Measurements from ENCODE around the gene RAB1A.
A peak's percentile ranks its signal among the peaks of the same experiment; 100 is the strongest.

RAB1A gene

GRCh38 chr2:65055422-65056214 is 74.3 kb downstream of the RAB1A start:
- Histone ChIP-seq H3K9ac (ENCODE audit: low read depth in 1 of 2, low read length in 2 of 2) (peak overlapping the region; percentile 60 to 61), H3K36me3 (ENCODE audit: control insufficient read depth in 1 of 2, insufficient read depth in 2 of 2, low read length in 2 of 2) (no peaks in the 10 kb centered on the region), H3K4me1 (ENCODE audit: control insufficient read depth in 1 of 2, insufficient read depth in 2 of 2, low read length in 2 of 2) (peaks cover 29 to 35% of the 10 kb centered on the region in 2 donors), H3K9me3 (ENCODE audit: control insufficient read depth in 1 of 2, low read length in 2 of 2) (no peaks in the 10 kb centered on the region), H3K4me3 (ENCODE audit: low read depth in 1 of 2, low read length in 2 of 2) (peak overlapping the region; percentile 80 to 84), H3K27me3 (ENCODE audit: control insufficient read depth in 1 of 2, insufficient read depth in 2 of 2, low read length in 2 of 2) (no peaks in the 10 kb centered on the region), H3K27ac (ENCODE audit: low read depth, low read length) (peak overlapping the region; percentile 64)

- Histone ChIP-seq H3K9me3 (ENCODE audit: control insufficient read depth in 1 of 2, low read length in 2 of 2) (no peaks in the 10 kb centered on the region), H3K4me3 (ENCODE audit: low read depth in 1 of 2, low read length in 2 of 2) (peak overlapping the region; percentile 80 to 84), H3K27me3 (ENCODE audit: control insufficient read depth in 1 of 2, insufficient read depth in 2 of 2, low read length in 2 of 2) (no peaks in the 10 kb centered on the region), H3K4me1 (ENCODE audit: control insufficient read depth in 1 of 2, insufficient read depth in 2 of 2, low read length in 2 of 2) (peaks cover 29 to 35% of the 10 kb centered on the region in 2 donors), H3K9ac (ENCODE audit: low read depth in 1 of 2, low read length in 2 of 2) (peak overlapping the region in 1 of 2 donors; percentile 60), H3K27ac (ENCODE audit: low read depth, low read length) (no peak overlapping the region), H3K36me3 (ENCODE audit: control insufficient read depth in 1 of 2, insufficient read depth in 2 of 2, low read length in 2 of 2) (no peaks in the 10 kb centered on the region)
Observed at GRCh38 chr2:65054749-65055421, 75.0 kb downstream of the RAB1A start.

GRCh38 chr2:65053199-65053598 is 76.7 kb downstream of the RAB1A start:
- no peak overlapping the region for H3K27ac ChIP-seq (ENCODE audit: low read depth, low read length)
- H3K9me3 ChIP-seq (ENCODE audit: control insufficient read depth in 1 of 2, low read length in 2 of 2), result no peaks in the 10 kb centered on the region
- no peaks in the 10 kb centered on the region for H3K36me3 ChIP-seq (ENCODE audit: control insufficient read depth in 1 of 2, insufficient read depth in 2 of 2, low read length in 2 of 2)
- no peak overlapping the region for H3K4me3 ChIP-seq (ENCODE audit: low read depth in 1 of 2, low read length in 2 of 2)
- no peaks in the 10 kb centered on the region for H3K27me3 ChIP-seq (ENCODE audit: control insufficient read depth in 1 of 2, insufficient read depth in 2 of 2, low read length in 2 of 2)
- peaks cover 24 to 26% of the 10 kb centered on the region in 2 donors for H3K4me1 ChIP-seq (ENCODE audit: control insufficient read depth in 1 of 2, insufficient read depth in 2 of 2, low read length in 2 of 2)
- no peak overlapping the region for H3K9ac ChIP-seq (ENCODE audit: low read depth in 1 of 2, low read length in 2 of 2)

- Histone ChIP-seq H3K4me1 (ENCODE audit: control insufficient read depth in 1 of 2, insufficient read depth in 2 of 2, low read length in 2 of 2) (peaks cover 13 to 19% of the 10 kb centered on the region in 2 donors), H3K36me3 (ENCODE audit: control insufficient read depth in 1 of 2, insufficient read depth in 2 of 2, low read length in 2 of 2) (no peaks in the 10 kb centered on the region), H3K27me3 (ENCODE audit: control insufficient read depth in 1 of 2, insufficient read depth in 2 of 2, low read length in 2 of 2) (no peaks in the 10 kb centered on the region), H3K4me3 (ENCODE audit: low read depth in 1 of 2, low read length in 2 of 2) (no peak overlapping the region), H3K27ac (ENCODE audit: low read depth, low read length) (no peak overlapping the region), H3K9me3 (ENCODE audit: control insufficient read depth in 1 of 2, low read length in 2 of 2) (no peaks in the 10 kb centered on the region), H3K9ac (ENCODE audit: low read depth in 1 of 2, low read length in 2 of 2) (no peak overlapping the region)
Observed at GRCh38 chr2:65050931-65051330, 79.0 kb downstream of the RAB1A start.

- Histone ChIP-seq H3K27ac (ENCODE audit: low read depth, low read length) (no peak overlapping the region), H3K4me1 (ENCODE audit: control insufficient read depth in 1 of 2, insufficient read depth in 2 of 2, low read length in 2 of 2) (peaks cover 0 to 6% of the 10 kb centered on the region in 2 donors), H3K27me3 (ENCODE audit: control insufficient read depth in 1 of 2, insufficient read depth in 2 of 2, low read length in 2 of 2) (no peaks in the 10 kb centered on the region), H3K36me3 (ENCODE audit: control insufficient read depth in 1 of 2, insufficient read depth in 2 of 2, low read length in 2 of 2) (no peaks in the 10 kb centered on the region), H3K4me3 (ENCODE audit: low read depth in 1 of 2, low read length in 2 of 2) (no peak overlapping the region), H3K9me3 (ENCODE audit: control insufficient read depth in 1 of 2, low read length in 2 of 2) (peaks cover 2 to 3% of the 10 kb centered on the region in 2 donors), H3K9ac (ENCODE audit: low read depth in 1 of 2, low read length in 2 of 2) (no peak overlapping the region)
Observed at GRCh38 chr2:65049010-65049639, 80.8 kb downstream of the RAB1A start.

- Histone ChIP-seq H3K4me1 (ENCODE audit: control insufficient read depth in 1 of 2, insufficient read depth in 2 of 2, low read length in 2 of 2) (no peaks in the 10 kb centered on the region), H3K9ac (ENCODE audit: low read depth in 1 of 2, low read length in 2 of 2) (no peak overlapping the region), H3K36me3 (ENCODE audit: control insufficient read depth in 1 of 2, insufficient read depth in 2 of 2, low read length in 2 of 2) (no peaks in the 10 kb centered on the region), H3K27me3 (ENCODE audit: control insufficient read depth in 1 of 2, insufficient read depth in 2 of 2, low read length in 2 of 2) (no peaks in the 10 kb centered on the region), H3K4me3 (ENCODE audit: low read depth in 1 of 2, low read length in 2 of 2) (no peak overlapping the region), H3K9me3 (ENCODE audit: control insufficient read depth in 1 of 2, low read length in 2 of 2) (peaks cover 5 to 9% of the 10 kb centered on the region in 2 donors), H3K27ac (ENCODE audit: low read depth, low read length) (no peak overlapping the region)
Observed at GRCh38 chr2:65046633-65047407, 83.1 kb downstream of the RAB1A start.

- Histone ChIP-seq H3K9ac (ENCODE audit: low read depth in 1 of 2, low read length in 2 of 2) (no peak overlapping the region), H3K36me3 (ENCODE audit: control insufficient read depth in 1 of 2, insufficient read depth in 2 of 2, low read length in 2 of 2) (no peaks in the 10 kb centered on the region), H3K9me3 (ENCODE audit: control insufficient read depth in 1 of 2, low read length in 2 of 2) (peaks cover 5 to 9% of the 10 kb centered on the region in 2 donors), H3K4me1 (ENCODE audit: control insufficient read depth in 1 of 2, insufficient read depth in 2 of 2, low read length in 2 of 2) (no peaks in the 10 kb centered on the region), H3K27ac (ENCODE audit: low read depth, low read length) (no peak overlapping the region), H3K4me3 (ENCODE audit: low read depth in 1 of 2, low read length in 2 of 2) (no peak overlapping the region), H3K27me3 (ENCODE audit: control insufficient read depth in 1 of 2, insufficient read depth in 2 of 2, low read length in 2 of 2) (no peaks in the 10 kb centered on the region)
Observed at GRCh38 chr2:65045651-65046050, 84.3 kb downstream of the RAB1A start.

GRCh38 chr2:65044097-65044735 is 85.7 kb downstream of the RAB1A start:
- Histone ChIP-seq H3K9me3 (ENCODE audit: control insufficient read depth in 1 of 2, low read length in 2 of 2) (peaks cover 5 to 9% of the 10 kb centered on the region in 2 donors), H3K9ac (ENCODE audit: low read depth in 1 of 2, low read length in 2 of 2) (no peak overlapping the region), H3K27ac (ENCODE audit: low read depth, low read length) (no peak overlapping the region), H3K27me3 (ENCODE audit: control insufficient read depth in 1 of 2, insufficient read depth in 2 of 2, low read length in 2 of 2) (no peaks in the 10 kb centered on the region), H3K36me3 (ENCODE audit: control insufficient read depth in 1 of 2, insufficient read depth in 2 of 2, low read length in 2 of 2) (no peaks in the 10 kb centered on the region), H3K4me3 (ENCODE audit: low read depth in 1 of 2, low read length in 2 of 2) (no peak overlapping the region), H3K4me1 (ENCODE audit: control insufficient read depth in 1 of 2, insufficient read depth in 2 of 2, low read length in 2 of 2) (peaks cover 0 to 3% of the 10 kb centered on the region in 2 donors)

GRCh38 chr2:65043001-65043400 is 86.9 kb downstream of the RAB1A start:
- Histone ChIP-seq H3K36me3 (ENCODE audit: control insufficient read depth in 1 of 2, insufficient read depth in 2 of 2, low read length in 2 of 2) (no peaks in the 10 kb centered on the region), H3K4me3 (ENCODE audit: low read depth in 1 of 2, low read length in 2 of 2) (no peak overlapping the region), H3K9ac (ENCODE audit: low read depth in 1 of 2, low read length in 2 of 2) (no peak overlapping the region), H3K9me3 (ENCODE audit: control insufficient read depth in 1 of 2, low read length in 2 of 2) (peaks cover 5 to 9% of the 10 kb centered on the region in 2 donors), H3K27me3 (ENCODE audit: control insufficient read depth in 1 of 2, insufficient read depth in 2 of 2, low read length in 2 of 2) (no peaks in the 10 kb centered on the region), H3K4me1 (ENCODE audit: control insufficient read depth in 1 of 2, insufficient read depth in 2 of 2, low read length in 2 of 2) (peaks cover 0 to 3% of the 10 kb centered on the region in 2 donors), H3K27ac (ENCODE audit: low read depth, low read length) (no peak overlapping the region)

Measured in duodenal mucosa (tissue), 2 donors.